AG04450 (cell line): ENCODE results near the gene C5. TPM values are rescaled to one million over a fixed set of nuclear protein-coding genes. Genes with fewer than 3 reads are reported as not detected.

Experiments
- CTCF ChIA-PET: fragments of 300-600, 350-600 bp; formaldehyde crosslinking; extraction: SDS; loops from one replicate; lab custom pipeline; 2022; ENCODE audit warnings: antibody characterized with exemption, inconsistent platforms; lab: Charles Lee
- POLR2A ChIA-PET: fragments of 350-600 bp; formaldehyde crosslinking; extraction: SDS; loops from one replicate; lab custom pipeline; 2021; ENCODE audit warnings: antibody characterized with exemption, inconsistent platforms; lab: Yijun Ruan, JAX
- DNase-seq: peaks from one replicate; pipeline ENCODE4 v3.0.0-alpha.2; 2011; ENCODE audit warnings: low read depth, low spot score
- H3K27ac ChIP-seq: one replicate; pipeline ENCODE4 v1.5.1; 2012; ENCODE audit warnings: low read depth, low read length, control low read depth
- H3K27me3 ChIP-seq: one replicate; pipeline ENCODE4 v1.6.0; 2012; ENCODE audit warnings: low read length; ENCODE audit not compliant: control insufficient read depth, insufficient read depth
- H3K4me3 ChIP-seq: 2 replicates; pipeline ENCODE4 v1.5.1; 2011; ENCODE audit warnings: mild to moderate bottlenecking, low read depth, low read length, control low read depth
- H3K9me3 ChIP-seq: 2 replicates; pipeline ENCODE4 v1.5.1; 2012; ENCODE audit warnings: low read length; ENCODE audit not compliant: control insufficient read depth, insufficient read depth
- CTCF ChIP-seq: IDR thresholded peaks from 2 replicates; pipeline ENCODE4 v1.5.1; 2011; ENCODE audit warnings: low read depth, low read length, control low read depth, inconsistent platforms
- polyA plus RNA-seq: library from polyadenylated mRNA; depleted of rRNA; stranded (reverse); fragments of >200 nt; gene quantifications from 2 replicates; pipeline ENCODE4 v1.2.3, GENCODE V29; 2011

C5 gene
- polyA plus RNA-seq, 1 experiment, result 2.2 TPM

GRCh38 chr9:120950421-120951388 is 99.4 kb downstream of the C5 start:
- ChIA-PET CTCF (interaction anchor here (1.2 to 1.6 kb wide), 2 partner anchors 14 to 109 kb away, joined by 3 to 6 read pairs; no protein-coding TSS in a partner anchor), POLR2A (no interaction called here)
- peaks cover 3% of the 10 kb centered on the region for H3K27me3 ChIP-seq
- TF ChIP-seq CTCF, result no peak
- DNase-seq, result no peak
- no peak overlapping the region for H3K4me3 ChIP-seq
- no peak overlapping the region for H3K27ac ChIP-seq
- H3K9me3 ChIP-seq, result 0 out of 2 replicates have a peak, but pooled peaks cover 3% of the 10 kb centered on the region

- ChIA-PET POLR2A (no interaction called here), CTCF (interaction anchor here (0.6 kb wide), 1 partner anchor 28 kb away, joined by 3 read pairs; no protein-coding TSS in a partner anchor)
- Histone ChIP-seq H3K9me3 (0 out of 2 replicates have a peak, but pooled peaks cover 3% of the 10 kb centered on the region), H3K4me3 (no peak overlapping the region), H3K27me3 (peaks cover 3% of the 10 kb centered on the region), H3K27ac (no peak overlapping the region)
- DNase-seq, result no peak
- TF ChIP-seq CTCF, result no peak
Measured at GRCh38 chr9:120949290-120949689, 100.8 kb downstream of the C5 start.

- POLR2A ChIA-PET, result no interaction called here
- Histone ChIP-seq H3K9me3 (0 out of 2 replicates have a peak, but pooled peaks cover 3% of the 10 kb centered on the region), H3K27ac (no peak overlapping the region), H3K4me3 (no peak overlapping the region), H3K27me3 (peaks cover 3% of the 10 kb centered on the region)
- no peak for TF ChIP-seq CTCF
- no peak for DNase-seq
- CTCF ChIA-PET, result no interaction called here
Measured at GRCh38 chr9:120948824-120949223, 101.3 kb downstream of the C5 start.

GRCh38 chr9:120947222-120947621 is 102.9 kb downstream of the C5 start:
- no peak overlapping the region for H3K4me3 ChIP-seq
- TF ChIP-seq CTCF, result no peak
- H3K27ac ChIP-seq, result no peak overlapping the region
- H3K9me3 ChIP-seq, result 0 out of 2 replicates have a peak, but pooled peaks cover 3% of the 10 kb centered on the region
- H3K27me3 ChIP-seq, result peaks cover 3% of the 10 kb centered on the region
- POLR2A ChIA-PET, result no interaction called here
- no peak for DNase-seq
- CTCF ChIA-PET, result interaction anchor here (0.8 kb wide), 1 partner anchor 10 kb away, joined by 4 read pairs; no protein-coding TSS in a partner anchor

- Histone ChIP-seq H3K9me3 (0 out of 2 replicates have a peak, but pooled peaks cover 3% of the 10 kb centered on the region), H3K4me3 (no peak overlapping the region), H3K27me3 (peaks cover 3% of the 10 kb centered on the region), H3K27ac (no peak overlapping the region)
- POLR2A ChIA-PET, result no interaction called here
- no peak for DNase-seq
- TF ChIP-seq CTCF, result no peak
- CTCF ChIA-PET, result interaction anchor here (0.8 kb wide), 1 partner anchor 9 kb away, joined by 4 read pairs; no protein-coding TSS in a partner anchor
Measured at GRCh38 chr9:120946259-120946658, 103.8 kb downstream of the C5 start.
